Stimulated activated memory B cell treated with anti-CD40 and anti-IgM and Interleukin-4, amounts not matched to agents 10 μg/mL and 1 μg/mL and 100 μg/mL, for 72 hours (primary cell): ENCODE data around the gene SERPINB6.
"Not testable (repeated sequence)": the region's sequence is repeated elsewhere in the genome, so short reads cannot be mapped to it uniquely, and the experiment has no call there.

ENCODE experiments used
- ATAC-seq: fragments of 150-1000 bp; cut with Tn5 transposase; 2 replicates; pipeline ENCODE4 v1.10.0; 2021
- H3K27ac Mint-ChIP-seq: one replicate; pipeline ENCODE4 v1.8.0; 2022; ENCODE audit warnings: mild to moderate bottlenecking, mixed read lengths
- H3K27me3 Mint-ChIP-seq: one replicate; pipeline ENCODE4 v1.8.0; 2022; ENCODE audit warnings: mixed read lengths
- H3K36me3 Mint-ChIP-seq: one replicate; pipeline ENCODE4 v1.8.0; 2022; ENCODE audit warnings: mixed read lengths
- H3K4me1 Mint-ChIP-seq: one replicate; pipeline ENCODE4 v1.8.0; 2022; ENCODE audit warnings: mixed read lengths
- H3K4me3 Mint-ChIP-seq: one replicate; pipeline ENCODE4 v1.8.0; 2022; ENCODE audit warnings: mild to moderate bottlenecking, moderate library complexity, mixed read lengths
- H3K9me3 Mint-ChIP-seq: one replicate; pipeline ENCODE4 v1.8.0; 2022; ENCODE audit warnings: mixed read lengths

Gene SERPINB6

DNA sequence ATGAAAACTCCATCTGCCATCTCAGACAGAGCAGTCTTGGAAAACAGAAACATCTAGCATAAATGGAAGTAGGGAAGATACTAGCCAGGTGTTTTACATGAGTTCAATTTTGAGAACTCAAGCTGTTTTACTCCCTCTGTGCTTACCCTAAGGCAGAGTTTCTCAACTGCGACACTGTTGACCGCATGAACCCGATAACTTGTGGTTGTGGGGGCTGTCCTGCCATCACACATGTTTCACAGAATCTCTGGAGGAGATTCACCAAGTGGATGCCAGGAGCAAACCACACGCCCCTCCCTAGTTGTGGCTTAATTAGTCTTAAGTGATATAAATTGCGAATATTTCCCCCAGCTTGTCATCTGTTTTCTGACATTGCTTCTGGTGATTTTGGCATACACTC, 2.3 kb upstream of the SERPINB6 start:
- Mint-ChIP-seq H3K9me3 (no peaks in the 10 kb centered on the region), H3K27ac (no peak overlapping the region), H3K36me3 (no peaks in the 10 kb centered on the region), H3K27me3 (no peaks in the 10 kb centered on the region), H3K4me1 (peaks cover 20% of the 10 kb centered on the region), H3K4me3 (no peak overlapping the region)
- ATAC-seq, result no peak

DNA sequence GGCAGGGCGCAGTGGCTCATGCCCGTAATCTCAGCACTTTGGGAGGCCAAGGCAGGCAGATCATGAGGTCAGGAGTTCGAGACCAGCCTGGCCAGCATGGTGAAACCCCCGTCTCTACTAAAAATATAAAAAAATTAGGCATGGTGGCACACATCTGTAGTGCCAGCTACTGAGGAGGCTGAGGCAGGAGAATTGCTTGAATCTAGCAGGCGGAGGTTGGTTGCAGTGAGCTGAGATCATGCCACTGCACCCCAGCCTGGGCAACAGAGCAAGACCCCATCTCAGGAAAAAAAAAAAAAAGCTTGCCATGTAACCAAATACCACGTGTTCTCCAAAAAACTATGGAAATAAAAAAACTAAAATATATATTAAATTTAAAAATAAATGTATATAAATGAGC, 1.8 kb upstream of the SERPINB6 start:
- H3K4me3 Mint-ChIP-seq, H3K36me3 Mint-ChIP-seq, H3K27me3 Mint-ChIP-seq, H3K9me3 Mint-ChIP-seq, H3K27ac Mint-ChIP-seq, ATAC-seq: not testable (repeated sequence)
- H3K4me1 Mint-ChIP-seq, result peaks cover 20% of the 10 kb centered on the region

DNA sequence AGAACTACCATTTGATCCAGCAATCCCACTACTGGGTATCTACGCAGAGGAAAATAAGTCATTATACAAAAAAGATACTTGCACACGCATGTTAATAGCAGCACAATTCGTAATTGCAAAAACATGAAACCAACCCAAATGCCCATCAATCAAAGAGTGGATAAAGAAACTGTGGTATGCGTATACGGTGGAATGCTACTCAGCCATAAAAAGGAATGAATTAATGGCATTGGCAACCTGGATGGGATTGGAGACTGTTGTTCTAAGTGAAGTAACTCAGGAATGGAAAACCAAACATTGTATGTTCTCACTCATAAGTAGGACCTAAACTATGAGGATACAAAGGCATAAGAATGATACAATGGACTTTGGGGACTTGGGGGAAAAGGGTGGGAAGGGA, 1.3 kb upstream of the SERPINB6 start:
- H3K27ac Mint-ChIP-seq, H3K9me3 Mint-ChIP-seq, H3K36me3 Mint-ChIP-seq, ATAC-seq, H3K27me3 Mint-ChIP-seq, H3K4me3 Mint-ChIP-seq: not testable (repeated sequence)
- H3K4me1 Mint-ChIP-seq, result peaks cover 24% of the 10 kb centered on the region

DNA sequence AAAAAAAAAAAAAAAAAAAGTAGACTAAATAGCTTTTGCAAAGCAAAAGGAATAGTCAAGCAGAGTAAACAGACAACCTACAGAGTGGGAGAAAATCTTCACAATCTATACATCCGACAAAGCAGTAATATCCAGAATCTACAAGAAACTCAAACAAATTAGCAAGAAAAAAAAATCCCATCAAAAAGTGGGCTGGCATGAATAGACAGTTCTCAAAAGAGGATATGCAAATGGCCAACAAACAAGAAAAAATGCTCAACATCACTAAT, 786 bp upstream of the SERPINB6 start:
- Mint-ChIP-seq H3K4me3 (peak overlapping the region; percentile 82), H3K27ac (peak overlapping the region; percentile 90), H3K4me1 (peaks cover 29% of the 10 kb centered on the region)
- not testable (repeated sequence) for H3K9me3 Mint-ChIP-seq, H3K27me3 Mint-ChIP-seq, ATAC-seq, H3K36me3 Mint-ChIP-seq

DNA sequence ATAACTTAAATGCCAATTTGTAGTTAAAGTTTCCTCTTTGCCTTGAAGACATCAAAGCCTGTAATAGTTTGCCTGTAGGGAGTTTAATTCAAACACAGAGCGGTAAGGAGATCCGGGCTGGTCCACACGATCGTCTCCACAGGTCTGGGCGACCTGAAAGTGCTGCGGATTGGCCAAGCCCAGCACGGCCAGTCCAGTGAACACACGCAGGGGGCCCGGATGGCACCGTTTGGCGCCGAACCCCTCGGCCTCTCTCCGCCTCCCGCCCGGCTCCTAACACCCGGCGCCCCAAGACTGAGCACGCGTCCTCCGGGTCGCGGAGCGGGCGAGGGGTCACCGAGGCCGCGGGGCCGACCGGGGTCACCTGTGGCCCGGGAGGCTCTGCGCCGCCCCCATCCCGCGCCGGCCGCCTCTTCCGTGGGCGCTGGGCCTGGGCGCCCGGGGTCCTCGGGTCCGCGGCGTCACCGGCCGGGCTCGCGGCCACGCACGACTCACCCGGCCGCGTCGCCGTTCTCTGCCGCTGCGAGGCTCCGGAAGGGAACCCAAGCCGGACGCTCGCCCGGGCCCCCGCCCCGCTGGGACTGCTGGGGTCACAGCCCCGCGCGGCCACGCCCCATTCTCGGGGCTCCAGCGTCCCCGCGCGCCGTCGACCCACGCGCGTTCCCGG, 481 bp downstream of the SERPINB6 start:
- ATAC-seq, result peak; percentile 91
- Mint-ChIP-seq H3K4me3 (peak overlapping the region; percentile 92), H3K27me3 (no peaks in the 10 kb centered on the region), H3K4me1 (peaks cover 38% of the 10 kb centered on the region), H3K9me3 (no peaks in the 10 kb centered on the region), H3K27ac (peak overlapping the region; percentile 90), H3K36me3 (no peaks in the 10 kb centered on the region)

DNA sequence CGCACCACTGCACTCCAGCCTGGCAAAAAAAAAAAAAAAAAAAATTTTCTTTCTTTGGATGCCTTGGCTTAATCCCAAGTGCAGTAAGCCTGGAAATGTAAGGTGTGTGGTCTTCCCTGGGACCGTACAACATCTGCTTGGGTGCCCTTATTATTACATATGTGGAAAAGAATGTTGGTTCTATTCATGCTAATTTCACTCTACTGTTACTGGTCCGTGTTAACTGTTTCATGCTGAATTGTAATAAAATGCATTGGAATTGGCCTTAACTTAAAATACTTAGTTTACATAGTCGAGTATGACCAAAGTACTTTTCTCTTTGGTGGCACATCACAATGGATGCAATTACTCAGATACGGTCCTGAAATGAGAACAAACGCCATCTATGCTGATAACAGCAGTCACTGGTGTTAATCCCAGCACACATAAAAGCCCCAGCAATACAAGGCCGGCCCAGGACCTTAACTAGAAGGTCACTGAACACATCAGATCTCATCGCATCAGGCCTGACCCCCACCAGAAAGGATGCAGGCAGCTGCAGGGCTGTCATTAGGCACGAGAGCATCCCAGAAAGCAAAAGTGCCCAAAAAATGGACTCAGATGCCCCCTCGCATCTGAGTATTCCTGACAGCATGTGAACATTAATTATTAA, 1.2 kb downstream of the SERPINB6 start:
- peak overlapping the region; percentile 90 for H3K27ac Mint-ChIP-seq
- H3K4me3 Mint-ChIP-seq, result peak overlapping the region; percentile 92
- no peaks in the 10 kb centered on the region for H3K36me3 Mint-ChIP-seq
- peaks cover 38% of the 10 kb centered on the region for H3K4me1 Mint-ChIP-seq
- H3K27me3 Mint-ChIP-seq, result no peaks in the 10 kb centered on the region
- ATAC-seq, result no peak
- H3K9me3 Mint-ChIP-seq, result no peaks in the 10 kb centered on the region

DNA sequence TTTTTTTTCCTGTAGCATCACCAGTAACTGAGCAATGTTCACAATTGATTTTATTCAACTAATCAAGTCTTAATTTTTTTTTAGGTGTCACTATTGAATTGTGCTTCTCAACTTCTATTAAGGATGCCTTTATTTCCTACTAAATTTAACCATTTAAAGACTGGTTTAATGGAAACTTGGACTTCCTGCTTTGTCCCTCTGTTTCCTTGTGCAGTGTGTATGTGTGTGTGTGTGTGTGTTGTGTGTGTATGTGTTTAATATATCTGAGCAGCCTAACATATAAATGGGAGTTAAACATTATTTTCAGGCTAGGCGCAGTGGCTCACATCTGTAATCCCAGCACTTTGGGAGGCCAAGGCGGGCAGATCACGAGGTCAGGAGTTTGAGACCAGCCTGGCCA, 1.8 kb downstream of the SERPINB6 start:
- Mint-ChIP-seq H3K4me3 (no peak overlapping the region), H3K27ac (no peak overlapping the region), H3K9me3 (no peaks in the 10 kb centered on the region), H3K36me3 (no peaks in the 10 kb centered on the region), H3K27me3 (no peaks in the 10 kb centered on the region), H3K4me1 (peaks cover 38% of the 10 kb centered on the region)
- ATAC-seq, result no peak

DNA sequence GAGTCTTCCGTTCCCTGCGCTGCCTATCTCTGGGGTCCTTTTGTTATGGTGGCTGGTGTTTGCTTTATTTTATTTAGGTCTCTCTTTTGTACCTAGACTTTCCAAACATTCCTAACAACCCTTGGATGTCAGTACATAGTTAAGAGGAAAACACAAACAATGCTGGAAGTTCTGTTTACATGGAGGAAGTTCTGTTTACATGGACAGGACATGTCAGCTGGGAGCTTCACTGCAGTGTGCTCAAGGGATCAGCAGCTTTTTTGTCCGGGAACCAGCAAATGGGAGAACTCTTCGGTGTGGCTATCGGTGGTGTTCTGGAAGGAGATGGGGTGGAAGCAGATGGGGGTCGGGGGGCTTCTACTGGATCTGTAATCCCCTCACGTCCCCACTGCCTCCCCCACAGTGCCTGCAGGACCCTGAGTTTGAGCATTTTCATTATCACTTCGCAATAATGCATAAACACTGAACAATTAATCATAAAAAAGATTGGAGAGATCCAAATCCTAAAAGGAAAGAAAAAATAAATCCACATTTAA, 2.7 kb downstream of the SERPINB6 start:
- no peaks in the 10 kb centered on the region for H3K36me3 Mint-ChIP-seq
- no peak for ATAC-seq

DNA sequence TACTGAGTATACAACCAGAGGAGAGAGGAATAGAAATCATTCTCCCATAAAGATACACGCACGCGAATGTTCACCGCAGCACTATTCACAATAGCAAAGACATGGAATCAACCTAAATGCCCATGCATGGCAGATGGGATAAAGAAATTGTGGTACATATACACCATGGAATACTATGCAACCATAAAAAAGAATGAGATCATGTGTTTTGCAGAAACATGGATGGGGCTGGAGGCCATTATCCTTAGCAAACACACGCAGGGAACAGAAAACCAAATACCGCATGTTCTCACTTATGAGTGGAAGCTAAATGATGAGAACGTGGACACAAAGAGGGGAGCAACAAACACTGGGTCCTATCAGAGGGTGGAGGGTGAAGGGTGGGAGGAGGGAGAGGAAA, 3.4 kb downstream of the SERPINB6 start:
- Mint-ChIP-seq H3K36me3 (no peaks in the 10 kb centered on the region), H3K27me3 (no peaks in the 10 kb centered on the region), H3K27ac (no peak overlapping the region), H3K9me3 (no peaks in the 10 kb centered on the region), H3K4me1 (peaks cover 43% of the 10 kb centered on the region), H3K4me3 (no peak overlapping the region)
- ATAC-seq, result no peak

More for the DNA sequence above, 2.7 kb downstream of the SERPINB6 start:
- Mint-ChIP-seq H3K4me3 (no peak overlapping the region), H3K4me1 (peaks cover 41% of the 10 kb centered on the region), H3K9me3 (no peaks in the 10 kb centered on the region), H3K27ac (no peak overlapping the region), H3K27me3 (no peaks in the 10 kb centered on the region)

DNA sequence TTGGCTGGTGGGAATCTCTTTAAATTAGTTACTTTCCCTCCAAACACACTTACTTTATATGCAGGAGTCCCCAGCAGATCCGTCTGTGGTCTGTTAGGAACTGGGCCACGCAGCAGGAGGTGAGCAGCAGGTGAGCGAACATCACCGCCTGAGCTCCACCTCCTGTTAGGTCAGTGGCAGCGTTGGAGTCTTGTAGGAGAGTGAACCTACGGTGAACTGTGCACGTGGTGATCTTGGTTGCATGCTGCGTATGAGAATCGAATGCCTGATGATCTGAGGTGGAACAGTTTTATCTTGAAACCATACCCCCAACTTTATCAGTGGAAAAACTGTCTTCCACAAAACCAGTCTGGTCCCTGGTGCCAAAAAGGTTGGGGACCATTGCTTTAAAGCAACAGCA, 5.0 kb downstream of the SERPINB6 start:
- Mint-ChIP-seq H3K4me3 (no peak overlapping the region), H3K27ac (no peak overlapping the region), H3K36me3 (no peaks in the 10 kb centered on the region), H3K4me1 (peaks cover 40% of the 10 kb centered on the region), H3K9me3 (no peaks in the 10 kb centered on the region), H3K27me3 (no peaks in the 10 kb centered on the region)
- no peak for ATAC-seq

DNA sequence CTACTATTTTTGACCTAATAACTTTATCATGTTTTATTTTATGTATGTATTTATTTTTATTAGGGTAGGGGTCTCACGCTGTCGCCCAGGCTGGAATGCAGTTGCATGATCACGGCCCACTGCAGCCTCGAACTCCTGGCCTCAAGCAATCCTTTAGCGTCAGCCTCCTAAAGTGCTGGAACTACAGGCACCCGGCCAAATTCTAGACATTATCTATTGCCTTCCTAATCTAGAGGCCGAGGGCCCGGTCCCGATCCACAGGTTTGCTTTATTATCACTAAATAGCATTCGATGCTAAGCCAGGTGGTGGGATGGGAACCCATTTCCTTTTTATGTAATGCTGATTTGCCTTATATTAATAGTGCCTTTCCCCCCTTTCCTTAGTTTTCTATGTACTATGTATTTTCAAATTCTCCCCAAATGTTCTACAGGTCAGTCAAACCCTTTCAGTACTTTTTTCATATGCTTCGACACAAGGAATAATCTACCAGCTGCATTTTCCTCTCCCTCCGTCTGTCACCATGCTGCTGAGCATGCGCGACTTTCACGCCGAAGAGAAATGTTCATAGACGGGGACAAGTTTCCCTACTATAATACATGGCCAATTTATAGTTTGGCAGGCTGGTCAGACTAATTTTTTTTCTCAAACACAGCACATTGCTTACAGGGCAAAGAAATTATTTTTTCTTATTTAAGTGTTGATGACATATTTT, 6.4 kb downstream of the SERPINB6 start:
- no peak overlapping the region for H3K27ac Mint-ChIP-seq
- H3K4me3 Mint-ChIP-seq, result no peak overlapping the region
- ATAC-seq, result no peak
- no peaks in the 10 kb centered on the region for H3K27me3 Mint-ChIP-seq
- peaks cover 36% of the 10 kb centered on the region for H3K4me1 Mint-ChIP-seq
- H3K36me3 Mint-ChIP-seq, result no peaks in the 10 kb centered on the region
- no peaks in the 10 kb centered on the region for H3K9me3 Mint-ChIP-seq

DNA sequence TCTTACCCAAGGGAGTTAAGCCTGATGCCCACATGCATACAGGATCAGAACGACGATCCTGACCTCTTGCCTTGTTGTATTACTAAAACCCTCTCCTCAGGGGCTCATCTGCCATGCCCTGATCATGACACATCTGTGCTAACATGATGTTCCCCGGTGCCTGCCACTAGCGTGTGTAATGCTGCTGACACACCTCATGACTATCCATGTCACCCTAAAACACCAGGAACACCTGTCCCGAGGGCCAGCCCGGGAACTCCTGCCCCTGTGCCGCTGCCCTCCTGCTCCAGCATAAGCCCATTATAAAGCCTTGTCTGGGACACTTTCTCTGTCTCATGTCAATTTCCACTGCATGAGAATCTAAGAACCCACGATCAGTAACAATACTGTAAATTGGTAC, 7.6 kb downstream of the SERPINB6 start:
- no peaks in the 10 kb centered on the region for H3K27me3 Mint-ChIP-seq
- peaks cover 30% of the 10 kb centered on the region for H3K4me1 Mint-ChIP-seq

DNA sequence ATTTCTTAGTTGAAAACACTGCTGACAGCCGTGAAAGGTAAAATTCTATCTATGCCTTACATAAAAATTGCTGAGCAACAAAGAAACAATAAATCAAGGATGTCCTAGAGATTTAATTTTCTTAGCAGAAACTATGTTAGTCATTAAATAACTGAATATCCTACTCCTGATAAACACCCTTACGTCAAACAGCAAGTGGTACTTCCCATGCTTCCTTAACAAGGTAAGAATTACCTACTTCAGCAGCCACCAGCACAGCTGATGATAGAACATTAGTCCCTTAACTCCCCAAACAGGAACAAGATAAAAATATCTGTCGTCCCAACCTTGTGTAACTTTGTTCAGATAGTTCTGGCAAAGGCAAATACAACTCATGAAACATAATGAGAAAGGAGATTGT, 8.7 kb downstream of the SERPINB6 start:
- H3K4me3 Mint-ChIP-seq, result no peak overlapping the region
- no peak overlapping the region for H3K27ac Mint-ChIP-seq
- ATAC-seq, result no peak
- peaks cover 26% of the 10 kb centered on the region for H3K4me1 Mint-ChIP-seq
- no peaks in the 10 kb centered on the region for H3K9me3 Mint-ChIP-seq
- no peaks in the 10 kb centered on the region for H3K36me3 Mint-ChIP-seq
- no peaks in the 10 kb centered on the region for H3K27me3 Mint-ChIP-seq

More for the DNA sequence above, 7.6 kb downstream of the SERPINB6 start:
- no peak for ATAC-seq
- no peak overlapping the region for H3K27ac Mint-ChIP-seq
- no peaks in the 10 kb centered on the region for H3K36me3 Mint-ChIP-seq
- H3K4me3 Mint-ChIP-seq, result no peak overlapping the region
- no peaks in the 10 kb centered on the region for H3K9me3 Mint-ChIP-seq

DNA sequence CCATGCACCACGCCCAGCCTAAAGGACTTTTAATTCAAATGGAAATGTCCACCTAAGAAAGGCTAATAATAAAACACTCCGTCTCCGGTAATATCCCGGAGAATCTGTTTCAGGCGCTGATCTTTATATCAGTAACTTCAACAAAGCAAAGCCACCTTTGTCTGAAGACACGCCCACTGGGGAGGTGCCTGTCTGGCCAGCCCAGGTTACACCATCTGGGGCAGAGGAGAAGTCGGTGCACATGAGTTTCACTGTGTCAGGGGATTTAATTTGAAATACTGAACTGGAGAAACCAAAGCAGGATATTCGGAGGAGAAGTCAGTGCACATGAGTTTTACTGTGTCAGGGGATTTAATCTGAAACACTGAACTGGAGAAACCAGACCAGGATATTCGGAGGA, 9.4 kb downstream of the SERPINB6 start:
- no peaks in the 10 kb centered on the region for H3K27me3 Mint-ChIP-seq
- ATAC-seq, result no peak
- no peaks in the 10 kb centered on the region for H3K9me3 Mint-ChIP-seq
- no peaks in the 10 kb centered on the region for H3K36me3 Mint-ChIP-seq
- peaks cover 20% of the 10 kb centered on the region for H3K4me1 Mint-ChIP-seq
- H3K4me3 Mint-ChIP-seq, result no peak overlapping the region
- H3K27ac Mint-ChIP-seq, result no peak overlapping the region

DNA sequence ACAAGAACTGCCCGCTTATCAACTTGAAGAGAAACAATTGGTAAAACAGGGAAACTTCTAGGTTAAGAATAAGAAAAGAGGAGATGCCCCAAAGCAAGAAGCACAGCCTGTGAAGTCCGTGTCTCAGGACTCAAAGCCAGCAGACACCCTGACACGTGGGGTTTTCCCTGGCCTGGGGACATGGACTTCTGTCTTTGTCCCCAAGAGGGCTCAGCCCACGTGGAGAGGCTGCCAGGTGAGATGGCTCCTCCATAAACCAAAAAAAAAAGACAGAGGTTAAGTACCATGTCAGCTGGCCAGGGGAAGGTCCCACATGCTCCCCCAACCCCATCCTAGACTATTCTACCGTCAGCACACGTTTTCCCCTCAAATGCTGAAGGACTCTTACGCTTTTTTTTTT, 9.9 kb downstream of the SERPINB6 start:
- H3K27ac Mint-ChIP-seq, result no peak overlapping the region
- H3K4me1 Mint-ChIP-seq, result peaks cover 18% of the 10 kb centered on the region
- no peaks in the 10 kb centered on the region for H3K36me3 Mint-ChIP-seq
- no peak overlapping the region for H3K4me3 Mint-ChIP-seq
- H3K27me3 Mint-ChIP-seq, result no peaks in the 10 kb centered on the region
- no peak for ATAC-seq
- H3K9me3 Mint-ChIP-seq, result no peaks in the 10 kb centered on the region

DNA sequence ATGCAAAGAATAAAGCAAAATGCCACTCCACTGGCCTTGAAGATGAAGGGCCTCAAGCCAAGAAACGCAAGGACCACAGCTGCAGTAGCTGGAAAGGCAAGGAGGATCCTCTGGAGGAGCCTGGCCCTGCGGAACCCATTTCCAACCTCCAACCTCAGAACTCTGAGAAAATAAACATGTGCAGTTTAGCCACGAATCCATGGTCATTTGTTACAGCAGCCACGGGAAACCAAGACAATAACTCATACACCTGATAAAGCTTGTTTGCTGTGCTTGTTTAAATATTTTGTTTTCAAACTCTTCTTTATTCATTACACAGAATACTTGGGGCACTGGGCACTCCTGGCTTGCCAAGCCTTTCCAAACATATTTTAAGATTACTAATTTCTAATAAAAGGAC, 10.4 kb downstream of the SERPINB6 start:
- no peaks in the 10 kb centered on the region for H3K9me3 Mint-ChIP-seq
- no peaks in the 10 kb centered on the region for H3K27me3 Mint-ChIP-seq
- peaks cover 13% of the 10 kb centered on the region for H3K4me1 Mint-ChIP-seq
- H3K36me3 Mint-ChIP-seq, result peaks cover 5% of the 10 kb centered on the region
- ATAC-seq, result no peak
- H3K27ac Mint-ChIP-seq, result no peak overlapping the region
- no peak overlapping the region for H3K4me3 Mint-ChIP-seq
